HG03575 (cell line): Measurements from ENCODE around the gene ZNF76.

Experiments
- ATAC-seq: cut with Tn5 transposase; IDR thresholded peaks from one replicate; pipeline ENCODE4 v1.9.1; 2021; ENCODE audit not compliant: unreplicated experiment, insufficient number of reproducible peaks, low FRiP score; ENCODE audit errors: extremely low read depth

Gene ZNF76

GRCh38 chr6:35343835-35344550 is 84.5 kb downstream of the ZNF76 start:
- ATAC-seq, result no peak
